ENCODE data around the gene SLC35B1. TPM values are rescaled to one million over a fixed set of nuclear protein-coding genes. Genes with fewer than 3 reads are reported as not detected.

SLC35B1 gene
- total RNA-seq, 3 donors from 2014 or later, result 31.7 to 60.3 (median 41.5) TPM

DNA sequence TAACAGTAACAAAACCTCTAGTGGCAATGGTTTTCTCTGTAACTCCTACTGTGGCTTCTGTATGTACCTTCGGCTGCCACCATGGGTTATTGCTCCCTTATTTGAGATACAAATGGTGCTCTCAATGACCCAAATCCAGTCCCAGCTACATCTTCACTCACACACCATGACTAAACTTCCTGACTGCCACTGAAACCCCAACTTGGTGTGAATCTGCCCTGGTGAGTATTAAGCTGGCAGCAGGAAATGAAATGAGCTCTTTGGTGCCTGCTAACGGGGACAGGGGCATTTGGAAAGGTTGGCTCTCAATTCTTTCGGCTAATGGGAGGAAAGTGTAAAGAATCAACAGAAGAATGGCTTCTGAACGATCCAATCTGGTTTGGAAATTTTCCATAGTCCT, 7.5 kb upstream of the SLC35B1 start:
- no peak overlapping the region for H3K4me3 ChIP-seq
- intact Hi-C loops (cut with DNase I, micrococcal nuclease), result no loop called here
- H3K4me1 ChIP-seq (ENCODE audit: low read depth), result no peaks in the 10 kb centered on the region
- TF ChIP-seq, protein P1, sequence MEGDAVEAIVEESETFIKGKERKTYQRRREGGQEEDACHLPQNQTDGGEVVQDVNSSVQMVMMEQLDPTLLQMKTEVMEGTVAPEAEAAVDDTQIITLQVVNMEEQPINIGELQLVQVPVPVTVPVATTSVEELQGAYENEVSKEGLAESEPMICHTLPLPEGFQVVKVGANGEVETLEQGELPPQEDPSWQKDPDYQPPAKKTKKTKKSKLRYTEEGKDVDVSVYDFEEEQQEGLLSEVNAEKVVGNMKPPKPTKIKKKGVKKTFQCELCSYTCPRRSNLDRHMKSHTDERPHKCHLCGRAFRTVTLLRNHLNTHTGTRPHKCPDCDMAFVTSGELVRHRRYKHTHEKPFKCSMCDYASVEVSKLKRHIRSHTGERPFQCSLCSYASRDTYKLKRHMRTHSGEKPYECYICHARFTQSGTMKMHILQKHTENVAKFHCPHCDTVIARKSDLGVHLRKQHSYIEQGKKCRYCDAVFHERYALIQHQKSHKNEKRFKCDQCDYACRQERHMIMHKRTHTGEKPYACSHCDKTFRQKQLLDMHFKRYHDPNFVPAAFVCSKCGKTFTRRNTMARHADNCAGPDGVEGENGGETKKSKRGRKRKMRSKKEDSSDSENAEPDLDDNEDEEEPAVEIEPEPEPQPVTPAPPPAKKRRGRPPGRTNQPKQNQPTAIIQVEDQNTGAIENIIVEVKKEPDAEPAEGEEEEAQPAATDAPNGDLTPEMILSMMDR (IDR thresholded peaks at IDR 0.05), result no peak
- no peaks in the 10 kb centered on the region for H3K36me3 ChIP-seq (ENCODE audit: low read depth)
- ATAC-seq, result peak; percentile 42
- no peak for DNase-seq
- H3K9me3 ChIP-seq, result no peaks in the 10 kb centered on the region

DNA sequence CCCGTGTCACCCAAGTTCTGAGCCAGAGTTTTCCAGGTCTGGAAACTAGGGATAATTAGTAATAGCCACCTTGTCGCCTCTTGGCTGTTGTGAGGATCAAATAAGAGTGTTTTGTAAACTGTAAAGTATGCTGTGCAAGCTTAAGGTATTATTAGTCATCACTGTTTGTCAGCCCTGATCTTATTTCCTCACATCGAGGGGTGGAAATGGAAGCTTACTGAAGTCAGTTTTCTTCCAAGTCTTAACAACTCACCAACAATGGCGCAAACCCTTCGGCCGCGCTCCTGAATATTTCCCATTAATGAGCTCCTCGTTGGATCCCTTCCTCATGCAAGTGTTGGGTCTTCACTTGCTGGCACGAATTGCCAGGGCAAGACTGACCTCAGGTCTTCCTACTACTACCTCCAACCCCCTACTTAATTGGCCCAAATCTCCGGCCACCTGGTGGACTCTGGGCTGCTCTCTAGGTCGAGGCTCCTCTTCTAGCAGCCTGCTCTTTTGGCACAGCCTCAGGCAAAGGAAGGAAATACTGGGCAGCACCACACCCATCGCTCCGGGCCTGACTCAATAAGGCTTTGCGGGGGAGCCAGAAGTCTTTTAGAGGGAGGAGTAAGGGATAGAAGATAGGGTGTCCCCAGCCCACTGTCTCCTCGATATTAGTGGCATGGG, 885 bp upstream of the SLC35B1 start:
- Histone ChIP-seq H3K4me1 (ENCODE audit: low read depth) (peaks cover 19% of the 10 kb centered on the region), H3K9me3 (no peaks in the 10 kb centered on the region), H3K36me3 (ENCODE audit: low read depth) (no peaks in the 10 kb centered on the region), H3K4me3 (peak overlapping the region; percentile 84)
- ATAC-seq (no peak), DNase-seq (peak in 1 of 3 donors; percentile 17)
- TF ChIP-seq, protein P1 (IDR thresholded peaks at IDR 0.05), result no peak
- intact Hi-C loops (cut with DNase I, micrococcal nuclease), result loop anchor here in 1 of 2 donors (10.0 kb wide), 2 partner anchors 66 to 146 kb away; no protein-coding TSS in a partner anchor

DNA sequence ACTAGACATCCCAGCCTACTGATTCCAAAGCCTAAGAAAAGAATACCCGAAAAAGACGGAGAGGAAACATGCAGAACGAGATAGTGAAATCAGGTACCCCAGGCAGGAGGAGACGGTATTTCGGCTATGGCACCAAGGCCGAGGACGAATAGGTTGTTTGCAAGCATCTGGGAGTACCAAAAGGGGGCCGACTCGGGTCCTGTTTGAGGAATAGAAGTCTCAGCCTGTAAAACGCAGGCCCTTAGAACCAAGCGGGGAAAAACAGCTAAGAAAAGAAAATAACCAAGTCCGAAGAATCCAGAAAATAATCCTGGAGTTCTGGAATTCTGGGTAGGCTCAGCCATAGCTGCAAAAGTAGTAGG, 537 bp downstream of the SLC35B1 start:
- intact Hi-C loops (cut with DNase I, micrococcal nuclease), result loop anchor here in 1 of 2 donors (10.0 kb wide), 2 partner anchors 68 to 148 kb away; no protein-coding TSS in a partner anchor
- peaks cover 19% of the 10 kb centered on the region for H3K4me1 ChIP-seq (ENCODE audit: low read depth)
- no peaks in the 10 kb centered on the region for H3K9me3 ChIP-seq
- peak overlapping the region; percentile 84 for H3K4me3 ChIP-seq
- TF ChIP-seq, protein P1 (IDR thresholded peaks at IDR 0.05), result no peak
- peaks cover 4% of the 10 kb centered on the region for H3K36me3 ChIP-seq (ENCODE audit: low read depth)
- ATAC-seq (no peak), DNase-seq (no peak)

DNA sequence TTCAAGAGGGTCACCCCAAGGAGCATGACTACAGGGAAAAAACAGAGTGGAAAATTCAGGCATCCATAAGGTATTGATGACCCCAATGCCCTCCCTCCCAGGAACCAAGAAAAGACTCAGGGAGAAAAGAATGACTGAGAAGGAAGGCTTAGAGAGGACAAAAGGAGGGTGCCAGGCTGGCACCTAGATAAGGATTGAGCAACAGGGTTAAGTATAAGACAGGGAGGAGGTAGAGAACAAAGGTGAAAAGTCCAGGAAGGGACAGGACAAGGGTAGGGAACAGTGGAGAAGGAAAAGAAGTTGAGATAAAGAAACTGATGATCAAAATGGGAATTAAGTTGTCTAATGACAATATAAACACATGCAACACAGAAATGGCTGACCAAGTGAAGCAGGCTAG, 2.5 kb downstream of the SLC35B1 start:
- TF ChIP-seq, protein P1 (IDR thresholded peaks at IDR 0.05), result no peak
- intact Hi-C loops (cut with DNase I, micrococcal nuclease), result loop anchor here in 1 of 2 donors (10.0 kb wide), 2 partner anchors 70 to 150 kb away; no protein-coding TSS in a partner anchor
- no peak overlapping the region for H3K4me3 ChIP-seq
- no peaks in the 10 kb centered on the region for H3K9me3 ChIP-seq
- peaks cover 14% of the 10 kb centered on the region for H3K36me3 ChIP-seq (ENCODE audit: low read depth)
- no peak for ATAC-seq
- DNase-seq, result no peak
- peaks cover 19% of the 10 kb centered on the region for H3K4me1 ChIP-seq (ENCODE audit: low read depth)

DNA sequence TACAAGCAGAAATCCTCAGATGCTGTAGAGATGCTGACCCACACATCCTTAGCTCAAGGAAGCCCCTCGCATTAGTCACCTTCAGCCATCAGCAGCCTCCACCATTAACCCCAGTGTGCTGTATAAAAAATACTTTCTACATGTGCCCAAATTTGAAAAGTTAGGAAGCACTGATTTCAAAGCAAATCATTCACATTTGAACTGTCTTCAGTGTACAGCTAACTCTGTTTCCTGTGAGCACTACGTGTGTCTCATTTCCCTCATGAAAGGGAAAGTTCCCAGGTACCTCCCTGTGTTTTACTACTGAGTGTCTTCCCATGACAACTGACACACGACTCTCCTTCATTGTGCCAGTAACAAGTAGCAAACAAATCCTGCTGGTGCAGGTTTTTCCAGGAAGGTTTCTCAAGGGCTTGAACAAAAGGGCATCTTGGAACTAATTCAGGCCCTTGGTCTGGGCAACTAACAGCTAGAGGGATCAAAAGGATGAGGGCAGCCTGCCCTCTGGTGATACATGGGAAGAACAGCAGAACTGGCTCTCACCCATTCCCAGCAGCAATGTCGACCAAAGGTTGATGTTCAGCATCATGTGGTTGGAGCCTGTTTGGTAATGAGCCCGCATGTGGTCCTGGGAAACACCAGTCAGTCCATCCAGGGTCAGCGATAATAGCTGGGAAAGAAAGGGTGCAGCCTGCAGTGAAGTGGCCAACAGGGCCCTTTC, 4.0 kb downstream of the SLC35B1 start:
- Histone ChIP-seq H3K4me3 (no peak overlapping the region), H3K36me3 (ENCODE audit: low read depth) (peaks cover 14% of the 10 kb centered on the region), H3K4me1 (ENCODE audit: low read depth) (peaks cover 19% of the 10 kb centered on the region), H3K9me3 (no peaks in the 10 kb centered on the region)
- intact Hi-C loops (cut with DNase I, micrococcal nuclease), result loop anchor here in 1 of 2 donors (10.0 kb wide), 2 partner anchors 71 to 151 kb away; no protein-coding TSS in a partner anchor
- TF ChIP-seq, protein P1 (IDR thresholded peaks at IDR 0.05), result no peak
- peak; percentile 6 for ATAC-seq
- DNase-seq, result peak in 1 of 3 donors; percentile 18

Data from mucosa of descending colon (tissue), 3 donors.